Stimulated activated CD4-positive, alpha-beta T cell treated with anti-CD3 and anti-CD28 coated beads, TNF-alpha, amount 100 ng/mL, for 48 hours (primary cell): ENCODE measurements around the gene MAGED4B.
"Not testable (repeated sequence)": the region's sequence is repeated elsewhere in the genome, so short reads cannot be mapped to it uniquely, and the experiment has no call there.

Experiments
- DNase-seq, 3 donors: peaks; one replicate each; pipeline ENCODE4 v3.0.0-alpha.2; 2020; ENCODE audit warnings: low read depth in 3 of 3

MAGED4B gene

DNA sequence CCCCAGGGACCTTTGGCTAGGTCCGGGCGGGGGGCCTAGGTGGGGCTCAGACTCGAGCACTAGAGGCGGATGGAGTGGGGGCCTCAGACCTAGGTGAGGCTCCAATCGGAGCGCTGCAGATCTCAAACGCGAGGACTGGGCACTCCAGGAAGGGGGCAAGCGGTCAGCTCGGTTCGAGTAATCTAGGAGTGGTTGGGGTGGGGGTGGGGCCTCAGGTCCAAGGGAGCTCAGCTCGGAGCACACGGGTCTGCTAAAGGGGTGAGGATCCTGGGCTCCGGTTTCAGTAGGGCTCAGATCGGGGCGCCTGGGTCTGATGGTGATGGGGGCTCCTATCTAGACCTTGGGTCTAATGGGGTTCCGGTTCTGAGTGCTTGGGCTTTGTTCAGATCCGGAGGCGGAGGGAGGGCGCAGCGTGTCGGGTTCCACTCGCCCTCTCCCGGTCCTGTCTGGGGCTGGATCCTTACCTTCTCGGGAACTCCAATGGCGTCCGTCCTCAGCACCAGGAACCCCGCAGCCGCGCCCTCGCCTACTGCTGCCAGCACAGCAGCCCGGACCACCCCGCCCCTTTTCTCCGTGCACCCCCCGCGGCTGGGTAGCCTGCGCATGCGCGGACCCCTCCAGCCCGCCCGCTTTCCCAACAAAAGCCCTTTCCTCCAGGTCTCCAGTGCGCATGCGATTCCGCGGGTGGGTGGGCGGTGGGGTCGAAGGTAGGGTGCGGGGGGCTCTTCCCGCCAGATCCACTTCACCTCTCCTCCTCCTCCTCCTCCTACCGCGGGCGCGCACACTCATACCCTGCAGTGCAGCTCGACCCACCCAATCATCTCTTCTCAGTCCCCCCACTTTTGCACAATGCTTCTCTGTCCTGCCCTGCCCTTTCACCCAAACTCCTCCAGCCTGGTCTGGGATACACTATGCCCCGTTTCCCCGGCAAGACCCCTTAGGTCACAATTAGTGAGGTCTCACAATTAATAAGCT is at the start of gene MAGED4B:
MAGED4B (minus strand) TSS at position 518 of the 975 bp plus-strand sequence. CDS start 1,011 bp downstream, outside the sequence.
- DNase-seq = not testable (repeated sequence)

DNA sequence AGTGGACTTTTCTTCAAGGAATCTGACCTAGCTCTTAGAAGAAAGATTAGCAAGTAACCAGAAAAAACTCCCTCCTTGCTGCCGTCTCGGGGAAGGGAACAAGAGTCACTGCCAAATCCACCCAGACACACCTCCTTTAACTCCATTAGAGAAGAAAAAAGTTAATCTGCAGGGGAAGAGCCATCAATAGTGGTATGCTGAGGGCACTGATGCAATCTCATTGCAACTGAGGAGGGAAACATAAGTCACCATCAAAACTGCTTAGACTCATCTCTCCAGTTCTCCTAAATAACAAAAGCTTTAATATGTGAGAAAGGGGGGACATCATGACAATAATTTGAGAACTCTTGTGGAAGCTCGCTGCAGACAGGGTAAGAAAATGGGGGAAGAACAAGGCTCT is 49.3 kb upstream of the MAGED4B start:
- no peak for DNase-seq

DNA sequence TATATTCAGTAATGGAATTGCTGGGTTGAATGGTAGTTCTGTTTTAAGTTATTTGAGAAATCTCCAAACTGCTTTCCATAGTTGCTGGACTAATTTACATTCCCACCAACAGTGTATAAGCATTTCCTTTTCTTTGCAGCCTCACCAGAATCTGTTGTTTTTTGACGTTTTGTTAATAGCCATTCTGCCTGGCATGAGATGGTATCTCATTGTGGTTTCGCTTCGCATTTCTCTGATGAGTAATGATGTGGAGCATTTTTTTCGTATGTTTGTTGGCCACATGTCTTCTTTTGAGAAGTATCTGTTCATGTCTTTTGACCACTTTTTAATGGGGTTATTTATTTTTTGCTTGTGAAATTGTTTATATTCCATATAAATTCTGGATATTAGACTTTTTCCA is 13.6 kb upstream of the MAGED4B start:
- no peak for DNase-seq

DNA sequence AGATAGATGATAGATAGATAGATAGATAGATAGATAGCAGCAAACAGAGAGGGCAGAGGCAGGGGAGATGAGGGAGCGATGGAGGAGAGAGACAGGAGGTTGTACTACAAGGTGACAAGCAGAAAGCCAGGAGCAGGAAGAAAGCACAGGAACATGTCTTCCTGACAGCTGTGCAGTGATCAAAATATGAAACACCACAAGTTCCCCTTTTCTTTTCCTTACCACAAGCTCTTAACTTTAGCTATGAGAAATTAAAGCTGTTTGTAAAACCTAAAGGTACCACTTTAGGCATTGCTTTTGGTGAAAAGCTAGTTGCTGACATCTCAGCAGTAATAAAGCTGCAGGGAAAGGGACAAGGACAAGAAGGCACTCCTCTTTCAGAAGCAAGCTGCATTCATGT is 9.1 kb upstream of the MAGED4B start:
- DNase-seq = no peak

DNA sequence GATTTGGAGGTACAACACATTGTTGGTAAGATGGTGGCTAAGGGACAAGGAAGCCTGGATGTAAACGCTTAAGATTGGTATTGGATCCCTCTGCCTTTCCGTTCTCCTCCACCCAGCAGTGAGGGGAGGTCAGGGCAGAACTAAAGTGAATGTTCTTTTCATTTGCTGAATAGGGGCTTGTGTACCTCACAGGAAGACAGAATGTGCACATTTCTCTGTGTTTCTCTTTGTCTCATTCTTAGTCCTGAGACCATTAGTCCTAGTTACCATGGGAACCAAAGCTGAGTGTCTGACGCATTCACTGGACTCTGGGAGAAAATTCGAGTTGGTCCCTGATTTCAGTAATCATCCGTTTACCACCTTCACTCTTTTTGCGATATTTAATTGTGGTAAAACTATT is 26.7 kb downstream of the MAGED4B start:
- not testable (repeated sequence) for DNase-seq

DNA sequence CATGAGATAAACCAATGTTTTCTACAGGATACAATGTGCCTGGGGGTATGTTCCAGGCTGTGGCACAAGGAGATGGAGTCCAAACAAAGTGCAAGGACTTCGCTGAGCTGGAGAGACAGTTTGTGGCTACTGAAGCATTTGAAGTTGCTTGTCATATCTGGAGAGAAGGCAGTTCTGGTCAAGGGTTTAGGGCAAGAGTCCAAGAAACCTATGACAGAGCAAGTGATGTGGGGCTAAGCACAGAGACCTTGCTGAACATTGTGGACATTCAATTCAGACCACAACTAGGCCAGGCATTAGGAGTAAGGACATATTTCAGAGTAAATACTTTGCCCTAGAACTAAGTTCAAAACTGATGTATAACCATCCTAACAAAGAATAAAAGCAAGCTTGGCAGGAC is 34.8 kb downstream of the MAGED4B start:
- DNase-seq = no peak

DNA sequence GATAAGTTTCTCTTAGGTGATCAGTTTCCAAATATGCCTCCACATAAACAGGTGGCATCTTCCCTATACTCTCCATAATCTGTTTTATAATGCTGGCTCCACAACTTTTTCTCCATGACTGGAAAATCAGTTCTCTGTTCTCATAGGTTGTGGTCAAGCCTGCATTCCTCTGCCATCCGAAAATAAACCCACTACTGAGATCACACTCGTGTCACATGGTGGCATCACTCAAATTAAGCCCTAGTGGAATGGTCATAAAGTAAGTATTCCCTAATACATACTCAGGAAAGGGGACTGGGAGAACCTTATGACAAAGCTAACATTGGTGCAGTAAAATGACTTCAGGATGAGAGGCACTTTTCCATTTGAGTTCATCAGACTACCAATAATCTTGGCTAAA is 37.6 kb downstream of the MAGED4B start:
- DNase-seq = no peak

- no peak for DNase-seq
Measured at GRCh38 chrX:52015794-52016193, 53.2 kb downstream of the MAGED4B start.
